NCI-H748 (cell line): Measurements from ENCODE around the gene MAG.
"Not testable (repeated sequence)": the region's sequence is repeated elsewhere in the genome, so short reads cannot be mapped to it uniquely, and the experiment has no call there.

Experiments used
- DNase-seq: peaks from one replicate; lab custom pipeline; 2025; ENCODE audit not compliant: unreplicated experiment; lab: John Stamatoyannopoulos, UW

The MAG gene

DNA sequence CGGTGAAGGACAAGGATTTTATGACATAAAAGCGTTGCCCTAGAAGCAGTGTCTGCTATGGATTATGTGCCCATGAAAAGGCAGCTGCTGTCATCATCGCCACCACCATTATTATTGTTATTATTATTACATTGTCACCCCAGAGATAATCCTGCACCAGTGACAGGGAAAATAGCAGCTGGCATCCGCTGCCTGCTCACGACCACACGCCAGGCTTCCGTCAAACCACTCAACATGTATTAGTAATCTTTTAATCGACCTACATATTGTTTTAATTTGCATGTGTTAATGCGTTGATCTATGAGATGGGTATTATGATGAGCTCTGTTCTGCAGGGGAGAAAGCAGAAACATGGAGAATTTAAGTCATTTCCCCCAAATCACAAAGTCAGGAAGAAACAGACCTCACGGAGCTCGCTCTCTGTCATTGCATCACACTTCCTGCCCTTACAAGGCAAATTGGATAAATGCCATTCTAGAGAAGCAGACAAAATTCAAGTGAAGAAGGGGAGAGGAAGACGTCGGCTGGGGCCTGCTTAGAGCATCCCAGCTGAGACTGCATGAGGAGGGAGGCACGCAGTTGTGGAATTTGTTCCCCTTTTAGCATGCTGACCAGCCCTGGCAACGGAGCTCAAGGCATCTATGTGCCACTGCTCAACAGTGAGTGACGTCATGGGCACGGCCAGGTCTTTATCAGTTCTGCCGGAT, 66.1 kb downstream of the MAG start, which contains the start of gene FFAR3:
Gene FFAR3, plus strand, starts transcription at position 594 of the 707 bp plus-strand sequence. CDS start 431 bp downstream, outside the sequence.
- no peak for DNase-seq

DNA sequence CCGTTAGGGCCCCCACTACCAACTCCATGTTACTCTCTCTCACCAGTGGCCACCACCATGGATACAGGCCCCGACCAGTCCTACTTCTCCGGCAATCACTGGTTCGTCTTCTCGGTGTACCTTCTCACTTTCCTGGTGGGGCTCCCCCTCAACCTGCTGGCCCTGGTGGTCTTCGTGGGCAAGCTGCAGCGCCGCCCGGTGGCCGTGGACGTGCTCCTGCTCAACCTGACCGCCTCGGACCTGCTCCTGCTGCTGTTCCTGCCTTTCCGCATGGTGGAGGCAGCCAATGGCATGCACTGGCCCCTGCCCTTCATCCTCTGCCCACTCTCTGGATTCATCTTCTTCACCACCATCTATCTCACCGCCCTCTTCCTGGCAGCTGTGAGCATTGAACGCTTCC, 66.9 kb downstream of the MAG start:
- DNase-seq: not testable (repeated sequence)

DNA sequence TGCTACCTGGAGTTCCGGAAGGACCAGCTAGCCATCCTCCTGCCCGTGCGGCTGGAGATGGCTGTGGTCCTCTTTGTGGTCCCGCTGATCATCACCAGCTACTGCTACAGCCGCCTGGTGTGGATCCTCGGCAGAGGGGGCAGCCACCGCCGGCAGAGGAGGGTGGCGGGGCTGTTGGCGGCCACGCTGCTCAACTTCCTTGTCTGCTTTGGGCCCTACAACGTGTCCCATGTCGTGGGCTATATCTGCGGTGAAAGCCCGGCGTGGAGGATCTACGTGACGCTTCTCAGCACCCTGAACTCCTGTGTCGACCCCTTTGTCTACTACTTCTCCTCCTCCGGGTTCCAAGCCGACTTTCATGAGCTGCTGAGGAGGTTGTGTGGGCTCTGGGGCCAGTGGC, 67.4 kb downstream of the MAG start:
- not testable (repeated sequence) for DNase-seq

DNA sequence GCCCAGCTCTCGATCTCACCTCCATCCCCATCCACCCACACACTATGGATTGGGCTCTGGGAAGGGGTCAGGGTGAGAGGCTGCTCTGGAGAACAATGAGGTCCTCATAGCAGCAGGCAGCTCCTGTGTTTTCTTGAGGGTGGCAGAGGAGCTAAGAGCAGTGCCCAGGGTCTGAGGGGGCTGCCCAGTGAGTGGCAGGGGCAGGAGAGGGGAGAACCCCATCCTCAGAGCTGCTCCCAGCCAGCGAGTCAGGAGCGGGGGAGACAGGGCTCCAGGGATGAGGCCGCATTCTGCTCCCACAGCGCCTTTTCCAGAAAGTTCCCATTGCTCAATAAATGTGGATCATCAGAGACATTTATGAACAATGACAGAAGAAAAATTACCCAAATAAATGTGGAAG, 68.1 kb downstream of the MAG start:
- not testable (repeated sequence) for DNase-seq

DNA sequence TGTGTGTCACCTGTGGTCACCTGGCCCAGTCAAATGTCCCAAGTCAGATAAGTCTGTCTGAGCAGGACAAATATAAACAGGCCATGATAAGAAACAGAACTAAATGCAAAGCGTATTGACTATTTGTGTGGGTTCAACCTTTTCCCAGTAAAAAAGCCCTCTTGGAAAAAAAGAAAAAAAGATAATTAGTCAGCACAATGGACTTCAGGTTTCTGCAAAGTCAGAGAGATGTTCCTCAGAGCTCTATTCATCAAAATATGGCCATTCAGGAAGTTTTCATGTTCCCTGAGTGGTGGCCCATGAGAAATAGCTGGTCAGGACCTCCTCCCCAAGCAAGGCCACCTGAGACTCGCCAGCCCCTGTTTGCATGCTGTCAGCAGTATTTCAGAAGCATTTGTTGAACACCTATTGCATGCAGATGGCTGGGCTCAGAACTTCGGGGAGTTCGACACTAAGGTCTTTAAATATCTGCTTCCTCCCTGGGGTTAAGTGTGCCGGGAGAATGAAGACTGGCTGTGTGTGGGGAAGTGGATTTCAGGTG, 69.0 kb downstream of the MAG start:
- DNase-seq: no peak

DNA sequence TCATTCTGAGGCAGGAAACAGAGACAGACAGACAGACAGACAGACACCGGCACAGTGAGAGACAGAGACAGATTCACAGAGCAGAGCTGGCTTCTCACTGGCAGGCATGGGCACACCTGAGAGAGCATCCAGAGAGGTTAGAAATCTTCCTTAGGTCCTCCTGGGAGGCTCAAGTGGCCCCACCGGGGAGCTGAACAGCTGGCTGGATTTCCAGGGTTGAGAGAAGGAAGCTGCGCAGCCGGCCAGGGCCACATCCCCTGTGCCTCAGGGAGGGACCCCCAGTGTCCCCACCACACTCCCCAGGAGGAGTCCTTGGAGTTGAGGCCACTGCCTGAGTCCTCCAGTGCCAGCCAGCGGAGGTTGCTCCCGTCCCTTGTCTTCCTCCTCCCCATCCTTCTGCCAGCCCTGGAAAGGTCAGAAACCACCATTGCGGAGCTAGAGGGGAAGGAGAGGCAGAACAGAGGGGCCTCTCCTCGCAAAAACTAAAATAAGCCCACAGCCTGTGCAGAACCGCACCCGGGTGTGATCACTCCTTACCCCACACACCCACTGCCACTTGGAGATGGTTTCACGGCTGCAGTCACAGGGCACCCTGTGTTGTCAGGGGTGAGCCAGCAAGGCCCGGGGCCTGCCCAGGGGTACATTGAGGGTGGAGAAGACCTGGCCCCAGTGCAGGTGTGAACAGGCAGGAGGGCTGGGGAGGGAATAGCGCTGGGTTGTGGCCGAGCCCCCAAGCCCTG, 70.5 kb downstream of the MAG start:
- DNase-seq: no peak

DNA sequence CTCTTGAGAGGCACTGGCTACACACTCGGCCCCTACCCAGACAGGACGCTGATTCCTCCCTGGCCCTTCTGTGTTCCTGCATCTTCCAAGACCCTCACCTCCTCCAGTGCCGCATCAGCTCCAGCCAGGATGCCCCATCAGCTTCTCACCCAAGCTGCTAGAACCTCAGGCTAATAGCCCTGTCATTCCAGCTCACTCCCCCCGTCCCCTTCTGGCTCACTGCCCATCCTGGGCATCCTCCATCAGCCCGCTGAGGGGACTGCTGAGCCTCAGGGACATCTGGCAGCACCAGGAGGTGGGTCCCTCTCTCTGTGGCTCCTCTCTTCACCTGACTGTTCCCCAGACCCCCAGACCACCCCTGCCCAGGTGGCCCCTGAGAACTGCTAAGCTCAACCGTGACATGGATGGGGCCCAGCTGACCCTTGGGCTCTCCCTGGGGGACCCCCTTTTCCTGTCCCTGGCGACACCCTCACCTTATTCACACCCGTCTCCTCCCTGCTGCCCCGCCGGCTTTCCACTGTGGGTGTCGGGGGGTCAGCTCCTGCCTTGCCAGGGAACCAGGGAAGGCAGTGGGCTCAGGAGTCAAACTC, 71.1 kb downstream of the MAG start:
- DNase-seq: no peak
